Epidermal melanocyte (primary cell): Measurements from ENCODE around the gene FREM1.

Experiments
- DNase-seq: peaks from one replicate; pipeline ENCODE4 v3.0.0; 2011; ENCODE audit warnings: low spot score; ENCODE audit not compliant: insufficient read length

The FREM1 gene

DNA sequence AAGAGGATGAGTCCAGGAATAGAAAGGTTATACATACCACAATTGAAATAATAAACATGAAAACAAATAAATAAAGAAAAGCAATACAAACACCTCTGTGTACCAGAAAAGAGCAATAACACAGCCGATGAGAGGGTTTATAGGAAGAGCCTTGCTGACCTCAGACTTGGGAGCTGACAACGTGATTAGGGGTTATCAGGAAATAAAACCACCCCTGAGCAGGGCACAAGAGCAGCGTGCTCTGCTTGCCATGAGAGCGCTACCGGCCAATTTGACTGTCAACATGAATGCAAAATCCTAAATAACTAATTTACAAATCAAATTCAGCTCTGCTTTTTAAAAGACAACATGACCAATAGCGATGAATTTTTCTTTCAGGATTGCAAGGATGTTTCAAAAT lies 2.6 kb upstream of the FREM1 start:
- DNase-seq: no peak

DNA sequence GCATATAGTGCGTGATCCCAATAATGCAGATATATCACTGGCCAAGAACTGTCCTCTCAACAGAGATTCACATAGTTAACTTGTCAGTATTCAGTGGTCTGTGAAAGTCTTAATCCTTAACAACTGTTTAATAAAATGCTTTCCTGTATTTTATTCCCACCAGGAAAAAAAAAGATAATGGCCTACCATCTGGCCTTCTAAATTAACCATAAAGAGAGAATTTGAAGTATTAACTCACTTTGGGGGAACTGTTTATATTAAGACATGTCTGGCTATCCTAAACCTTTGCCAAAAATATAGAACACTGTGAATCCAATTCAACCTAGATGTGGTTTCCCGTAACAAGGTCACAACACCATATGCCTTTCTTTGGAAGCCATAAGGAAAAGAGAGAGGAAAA lies 818 bp upstream of the FREM1 start:
- no peak for DNase-seq

DNA sequence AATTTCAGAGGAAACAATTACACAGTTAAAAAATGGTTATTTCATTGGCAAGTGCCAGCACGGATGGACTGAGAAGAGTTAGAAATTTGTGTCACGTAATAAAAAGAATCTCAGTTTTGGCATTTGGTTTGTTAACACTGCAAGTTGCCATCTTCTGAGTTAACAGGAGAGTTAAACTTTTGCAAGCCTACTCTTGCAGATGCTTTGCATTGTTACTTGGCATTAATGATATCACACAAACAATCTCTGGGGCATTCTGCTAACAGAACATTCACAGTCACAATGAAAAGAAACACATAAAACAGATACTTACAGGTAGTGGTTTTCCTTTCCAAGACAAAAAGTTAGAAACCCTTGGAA lies 647 bp downstream of the FREM1 start:
- DNase-seq: no peak

DNA sequence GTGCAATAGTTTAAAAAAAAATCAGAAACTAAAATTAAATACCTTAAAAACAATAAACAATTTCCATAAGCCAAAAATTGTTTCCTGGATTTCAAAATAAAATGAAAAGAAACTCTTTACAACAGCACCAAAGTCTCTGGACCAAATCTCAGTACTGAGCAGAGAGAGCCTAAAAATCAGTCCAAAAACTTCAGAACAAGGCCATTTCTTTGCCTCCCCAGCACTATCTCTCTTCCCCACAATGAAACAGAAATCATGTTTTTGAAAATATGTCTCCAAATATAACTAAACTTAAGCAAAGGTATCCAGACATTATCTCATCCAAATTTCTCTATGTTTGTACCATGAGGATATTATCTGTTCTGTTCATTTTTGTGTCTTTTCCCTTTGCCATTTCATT lies 1.0 kb downstream of the FREM1 start:
- DNase-seq: no peak

DNA sequence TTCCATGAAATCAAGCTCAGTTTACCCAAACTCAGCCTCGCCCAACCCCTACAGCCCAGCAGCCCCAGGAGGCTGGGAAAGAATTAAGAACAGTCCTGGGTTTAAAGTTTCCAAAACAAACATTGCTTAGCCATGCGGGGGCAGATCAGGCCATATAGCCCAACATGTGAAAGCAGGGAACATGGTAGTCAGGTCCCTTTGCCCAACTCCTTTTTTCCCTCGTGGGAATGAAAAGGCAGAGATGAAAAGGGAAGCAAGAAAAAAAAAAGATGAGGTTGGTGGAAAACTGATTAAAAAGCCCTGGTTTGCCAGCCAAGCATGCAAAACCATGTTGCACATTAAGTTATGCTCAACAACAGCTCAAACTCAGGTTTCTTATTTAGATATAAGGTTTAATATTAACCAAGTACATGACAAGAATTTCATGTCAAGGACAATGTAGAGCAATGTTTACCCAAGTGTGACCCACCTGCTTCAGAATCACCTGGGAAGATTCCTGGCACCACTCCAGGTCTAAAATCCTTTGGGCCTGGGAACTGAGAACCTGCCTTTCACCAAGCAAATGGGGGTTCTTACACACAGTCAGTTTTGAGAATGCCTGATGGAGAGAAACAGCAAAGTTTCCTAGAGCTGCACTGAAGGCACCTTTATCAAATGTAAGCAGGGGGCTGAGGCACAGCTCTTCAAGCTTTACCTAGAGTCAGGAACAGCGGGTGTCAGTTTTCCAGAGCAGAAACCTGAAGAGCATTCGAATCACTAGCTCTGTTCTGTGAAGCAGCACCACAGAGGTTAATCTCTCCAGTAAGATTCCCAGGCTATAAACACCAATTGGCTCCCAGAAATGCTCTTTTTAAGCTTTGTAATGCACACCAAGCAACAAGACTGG lies 1.7 kb downstream of the FREM1 start:
- DNase-seq: no peak

DNA sequence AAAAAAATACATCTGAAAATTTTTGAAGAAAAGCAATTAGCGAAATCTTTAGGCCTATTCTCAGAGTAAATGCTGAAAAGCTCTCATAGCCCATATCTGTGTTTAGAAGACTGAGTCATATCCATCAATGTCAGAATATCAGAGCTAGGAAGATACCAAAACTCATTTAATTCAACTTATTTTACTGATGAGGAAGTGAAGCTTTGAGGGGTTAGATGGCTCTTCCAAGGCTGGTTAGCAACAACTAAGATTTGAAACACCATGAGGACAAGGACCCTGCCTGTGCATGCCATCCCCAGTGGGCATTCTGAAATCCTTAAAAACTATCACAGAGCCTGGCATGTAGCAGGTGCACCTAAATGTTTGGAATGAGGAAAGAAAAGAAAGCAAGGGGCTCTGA lies 2.5 kb downstream of the FREM1 start:
- no peak for DNase-seq

DNA sequence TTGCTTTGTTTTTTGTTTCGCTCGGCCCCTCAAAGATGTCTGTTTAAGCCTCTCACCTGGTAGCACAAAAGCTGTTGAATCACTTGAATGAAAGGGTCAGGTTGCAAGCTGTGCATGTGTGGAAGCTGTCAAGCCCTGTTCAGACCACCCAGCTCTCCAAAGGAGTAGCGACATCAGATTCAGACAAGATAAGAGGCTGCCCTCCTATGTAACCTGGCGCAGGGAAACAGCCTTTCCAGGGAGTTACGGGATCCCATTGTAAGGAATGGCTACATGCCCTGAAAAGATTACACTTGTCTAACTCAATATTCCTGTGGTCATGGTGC lies 2.9 kb downstream of the FREM1 start:
- no peak for DNase-seq

DNA sequence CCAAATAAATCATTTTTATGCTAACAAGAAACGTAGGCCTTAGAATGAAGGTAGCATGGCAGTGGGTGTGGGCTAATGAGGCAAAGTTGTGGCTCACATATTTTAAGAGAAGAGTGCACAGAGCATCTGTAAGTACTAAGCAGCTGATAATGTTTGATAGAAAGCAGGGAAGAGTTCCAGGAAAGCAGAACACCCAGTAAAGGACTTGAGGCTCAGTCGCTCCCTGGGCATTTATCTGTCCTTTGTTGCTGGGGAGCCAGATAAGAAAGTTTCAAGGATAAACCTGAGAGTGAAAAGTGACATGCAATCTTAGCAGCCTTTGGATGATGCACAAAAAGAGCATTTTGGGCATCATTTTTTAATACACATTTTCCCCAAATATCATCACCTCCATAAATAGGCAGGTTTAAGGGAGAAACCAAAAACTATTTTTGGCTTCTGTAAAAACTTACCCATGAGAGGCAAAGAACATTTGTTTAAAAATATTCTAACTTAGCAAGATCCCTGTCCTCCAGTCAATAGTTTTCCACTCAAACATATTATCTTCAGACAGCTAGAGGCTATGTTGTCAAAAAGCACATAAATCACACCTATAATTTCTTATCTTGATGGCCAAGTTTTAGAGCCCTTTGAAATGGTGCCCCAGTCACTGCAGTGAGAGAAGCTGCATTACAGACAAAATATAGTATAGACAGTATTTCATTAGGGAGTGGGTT lies 3.4 kb downstream of the FREM1 start:
- no peak for DNase-seq

DNA sequence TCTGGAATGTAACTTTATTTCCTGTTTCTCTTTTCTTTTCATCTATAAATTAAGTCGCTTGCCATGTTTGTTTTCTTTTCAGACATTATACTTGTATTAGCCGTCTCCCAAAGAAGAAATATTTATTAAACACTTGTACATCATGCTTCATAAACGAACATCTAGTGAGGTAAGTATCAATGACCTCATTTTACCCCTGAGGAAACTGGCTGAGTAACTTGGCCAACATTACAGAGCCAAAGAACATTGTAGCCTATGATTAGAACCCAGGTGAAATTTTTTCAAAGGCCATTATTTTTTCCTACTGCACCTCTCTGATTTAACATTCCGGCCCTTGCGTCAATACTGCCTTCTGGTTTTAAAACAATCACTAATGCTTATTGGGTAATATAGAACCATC lies 4.2 kb downstream of the FREM1 start:
- no peak for DNase-seq

DNA sequence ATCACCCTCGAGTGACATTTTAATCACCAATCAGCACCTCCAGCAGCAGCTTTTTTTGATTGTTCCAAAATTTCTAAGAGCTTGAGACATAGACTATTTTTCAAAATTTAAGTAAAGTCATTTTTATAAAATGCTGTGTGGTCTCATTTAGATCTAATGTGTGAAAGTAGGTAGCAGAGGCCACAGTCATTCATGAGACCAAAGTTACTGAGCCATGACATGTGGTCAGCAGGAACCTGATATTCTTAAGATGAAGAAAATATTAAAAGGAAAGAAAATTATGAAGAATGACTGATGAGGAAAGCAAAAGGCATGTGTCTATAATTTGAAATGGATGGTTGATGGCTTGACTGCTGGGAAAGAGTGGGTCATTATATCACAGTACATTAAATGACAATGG lies 7.2 kb downstream of the FREM1 start:
- no peak for DNase-seq

DNA sequence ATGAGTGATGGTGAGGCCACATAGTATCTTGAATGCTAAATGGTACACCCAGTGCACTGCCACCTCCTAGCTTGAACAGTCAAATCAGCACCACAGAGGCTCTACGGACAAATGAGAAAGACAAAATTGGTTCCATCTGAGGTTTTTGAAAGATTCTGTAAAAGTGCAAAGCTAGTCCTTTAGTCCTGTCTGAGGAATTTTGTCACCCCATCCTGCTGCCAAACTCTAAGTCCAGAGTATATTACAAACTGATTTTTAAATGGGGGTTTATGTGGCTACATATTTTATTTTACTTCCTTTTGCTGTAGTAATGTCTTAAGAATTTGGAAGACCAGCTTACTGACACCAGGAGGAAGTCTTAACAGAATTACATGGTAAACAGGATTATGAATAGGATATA lies 7.7 kb downstream of the FREM1 start:
- DNase-seq: no peak

DNA sequence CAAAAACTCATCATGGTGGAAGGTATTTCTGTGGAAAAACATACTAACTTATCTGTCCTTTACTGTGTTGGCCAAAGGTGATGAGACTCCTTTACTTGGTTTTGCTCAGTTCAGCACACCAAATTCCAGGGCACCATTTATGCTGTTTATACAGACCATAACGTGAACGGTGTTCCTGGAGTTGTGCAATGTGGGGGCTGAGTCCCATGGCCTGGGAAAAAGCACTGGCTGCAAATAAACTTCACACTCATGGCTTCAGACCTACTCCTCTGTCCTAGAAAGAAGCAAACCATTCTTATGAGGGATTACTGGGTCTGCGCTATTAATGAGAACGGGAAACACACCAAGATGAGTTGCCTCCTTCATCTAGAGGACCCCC lies 10.4 kb downstream of the FREM1 start:
- DNase-seq: no peak

DNA sequence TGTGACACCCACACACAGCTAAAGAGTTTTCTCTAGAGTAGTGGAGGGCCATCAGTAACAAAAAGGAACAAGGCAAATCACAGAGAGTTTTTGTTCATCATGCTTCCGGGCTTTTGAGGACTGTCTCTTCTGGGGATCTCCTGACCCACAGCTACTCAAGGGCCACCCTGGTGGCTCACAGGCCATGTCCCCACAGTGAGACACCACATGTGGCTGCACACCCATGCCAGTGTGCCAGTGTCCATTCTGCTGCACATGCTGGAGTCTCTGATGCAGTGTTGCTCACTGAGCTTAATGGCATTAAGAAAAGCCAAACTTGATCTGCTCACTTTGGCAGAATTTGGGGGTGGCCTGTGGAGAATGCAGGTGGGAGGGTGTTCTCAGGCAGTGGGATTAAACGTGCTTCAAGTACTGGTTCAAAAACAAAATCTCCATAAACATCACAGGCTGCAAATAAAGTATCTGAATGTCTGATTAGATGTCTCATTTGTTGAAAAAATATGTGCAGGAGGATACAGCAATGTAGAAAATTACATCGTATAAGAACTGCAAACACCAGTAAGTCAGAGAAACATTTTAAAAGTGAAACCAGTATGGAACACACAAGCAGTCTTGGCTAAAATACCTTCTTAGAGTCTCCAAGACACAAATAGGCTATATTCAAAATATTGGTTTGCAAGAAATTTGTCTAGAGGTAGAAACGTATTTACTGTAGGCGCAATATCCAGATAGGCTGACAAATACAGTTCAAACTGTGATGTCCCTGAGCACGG lies 11.0 kb downstream of the FREM1 start:
- DNase-seq: no peak

DNA sequence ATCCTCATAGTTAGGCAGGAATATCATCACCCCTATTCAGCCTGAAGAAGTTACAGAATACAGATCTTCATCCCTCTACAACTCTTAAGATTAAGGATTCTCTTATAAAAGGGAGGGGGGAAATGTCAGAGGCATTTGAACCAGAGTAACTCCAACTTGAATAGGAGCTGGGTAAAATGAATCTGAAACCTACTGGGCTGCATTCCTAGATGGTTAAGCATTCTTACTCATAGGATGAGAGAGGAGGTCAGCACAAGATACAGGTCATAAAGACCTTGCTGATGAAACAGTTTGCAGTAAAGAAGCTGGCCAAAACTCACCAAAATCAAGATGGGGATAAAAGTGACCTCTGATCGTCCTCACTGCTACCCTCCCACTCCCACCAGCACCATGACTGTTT lies 14.4 kb downstream of the FREM1 start:
- DNase-seq: no peak

DNA sequence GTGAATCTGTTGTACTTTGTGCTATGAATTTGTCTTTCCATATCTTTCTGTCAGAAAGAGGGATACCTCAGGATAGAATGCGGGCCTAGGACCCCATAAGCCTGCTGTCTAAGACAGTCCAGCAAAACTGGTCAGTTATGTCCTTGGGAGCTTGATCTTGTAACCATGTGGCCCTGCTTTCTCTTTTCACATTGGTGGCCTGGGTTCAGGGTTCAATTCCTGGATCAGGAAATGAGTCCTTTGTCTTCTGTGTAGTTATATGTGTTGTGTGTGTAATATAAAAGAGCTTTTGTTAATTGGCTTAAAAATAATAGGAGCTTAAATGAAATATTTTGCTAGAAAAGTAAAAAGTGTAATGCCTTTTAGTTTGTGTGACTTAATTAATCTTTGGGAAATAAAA lies 16.9 kb downstream of the FREM1 start:
- no peak for DNase-seq

DNA sequence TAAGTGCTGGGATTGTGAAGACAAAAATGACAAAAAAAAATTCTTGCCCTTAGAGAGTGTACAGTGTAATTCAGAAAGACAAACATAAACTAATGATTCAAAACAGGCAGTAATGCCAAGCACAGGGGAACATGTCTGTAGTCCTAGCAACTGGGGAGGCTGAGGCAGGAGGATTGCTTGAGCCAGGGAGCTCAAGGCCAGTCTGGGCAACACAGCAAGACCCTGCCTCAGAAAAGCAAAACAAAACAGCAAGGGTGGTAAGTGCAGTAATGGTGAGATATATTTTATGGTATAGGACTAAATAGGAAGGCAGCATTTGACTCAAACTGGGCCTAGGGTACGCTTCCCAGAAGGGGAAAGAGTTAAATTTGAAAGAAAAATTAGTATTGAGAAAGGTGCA lies 18.9 kb downstream of the FREM1 start:
- no peak for DNase-seq

DNA sequence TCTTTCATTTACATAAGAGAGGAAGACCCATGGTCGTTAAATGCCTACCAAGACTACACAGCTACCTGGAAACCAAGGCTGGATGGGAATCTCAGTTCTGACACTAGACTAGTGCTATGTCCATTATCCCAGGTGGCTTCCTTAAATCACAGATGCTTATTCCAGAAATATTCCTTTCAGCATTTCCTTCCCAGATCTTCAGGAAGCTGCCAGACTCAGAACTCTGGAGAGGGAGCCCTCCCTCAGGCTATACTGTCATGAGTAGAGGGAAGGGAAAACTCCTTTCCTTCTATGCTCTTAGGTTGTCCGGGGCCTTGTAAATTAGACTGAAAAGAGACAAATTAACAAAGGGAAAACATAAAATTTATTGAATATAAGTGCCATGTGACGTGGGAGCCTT lies 20.8 kb downstream of the FREM1 start:
- no peak for DNase-seq

DNA sequence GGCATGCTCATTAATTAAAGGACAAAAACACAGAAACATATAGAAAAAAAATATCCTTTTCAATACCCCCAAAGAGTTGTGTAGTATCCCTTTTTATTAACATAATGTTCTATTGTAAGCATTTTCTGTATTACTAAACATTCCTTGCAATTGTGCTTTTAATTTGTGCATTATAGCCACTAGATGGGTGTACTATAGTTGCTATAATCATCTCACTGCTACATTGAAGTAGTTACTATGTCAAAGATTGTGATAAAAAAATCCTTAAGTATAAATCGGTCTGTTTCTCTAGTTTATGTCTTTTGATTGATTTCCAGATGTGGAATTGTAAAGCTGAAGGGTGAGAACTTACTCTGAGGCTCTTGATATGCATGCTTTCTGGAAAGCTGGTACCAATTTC lies 21.4 kb downstream of the FREM1 start:
- DNase-seq: no peak

DNA sequence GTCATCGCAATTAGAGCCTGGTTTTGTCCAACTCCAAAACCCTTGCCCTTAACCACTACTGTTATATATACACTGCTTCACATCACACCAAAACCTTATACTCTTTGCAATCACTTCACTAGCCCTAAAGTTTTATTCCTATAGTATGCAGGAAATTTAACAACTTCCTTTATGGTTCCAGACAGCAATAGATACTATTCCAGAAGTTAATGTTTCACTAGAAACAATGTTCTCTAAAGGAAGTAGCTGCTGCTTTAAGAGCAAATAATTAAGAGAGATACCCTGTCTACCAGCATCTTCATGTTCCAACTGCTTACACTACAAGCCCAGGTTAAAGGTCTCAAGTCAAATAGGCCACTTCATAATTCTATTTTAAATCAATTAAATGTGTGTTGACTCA lies 22.0 kb downstream of the FREM1 start:
- no peak for DNase-seq

DNA sequence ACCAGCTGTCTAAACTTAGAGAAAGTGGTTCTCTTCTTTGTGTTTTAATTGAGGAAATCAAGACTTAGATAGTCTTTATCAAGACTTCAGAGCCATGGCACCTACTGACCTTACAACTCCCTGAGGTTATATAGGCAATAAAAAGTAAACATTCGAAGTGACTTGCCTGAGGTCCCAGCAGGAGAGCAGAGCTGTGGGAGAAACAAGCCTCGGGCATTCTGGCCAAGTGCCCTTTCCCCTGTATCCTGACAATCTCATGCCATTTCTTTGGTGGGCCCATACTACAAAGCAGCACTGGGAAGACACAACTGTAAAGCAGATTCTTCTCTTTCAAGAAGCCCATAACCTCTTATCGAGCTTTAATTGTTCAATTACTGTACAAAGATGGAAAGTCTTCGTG lies 23.1 kb downstream of the FREM1 start:
- no peak for DNase-seq

DNA sequence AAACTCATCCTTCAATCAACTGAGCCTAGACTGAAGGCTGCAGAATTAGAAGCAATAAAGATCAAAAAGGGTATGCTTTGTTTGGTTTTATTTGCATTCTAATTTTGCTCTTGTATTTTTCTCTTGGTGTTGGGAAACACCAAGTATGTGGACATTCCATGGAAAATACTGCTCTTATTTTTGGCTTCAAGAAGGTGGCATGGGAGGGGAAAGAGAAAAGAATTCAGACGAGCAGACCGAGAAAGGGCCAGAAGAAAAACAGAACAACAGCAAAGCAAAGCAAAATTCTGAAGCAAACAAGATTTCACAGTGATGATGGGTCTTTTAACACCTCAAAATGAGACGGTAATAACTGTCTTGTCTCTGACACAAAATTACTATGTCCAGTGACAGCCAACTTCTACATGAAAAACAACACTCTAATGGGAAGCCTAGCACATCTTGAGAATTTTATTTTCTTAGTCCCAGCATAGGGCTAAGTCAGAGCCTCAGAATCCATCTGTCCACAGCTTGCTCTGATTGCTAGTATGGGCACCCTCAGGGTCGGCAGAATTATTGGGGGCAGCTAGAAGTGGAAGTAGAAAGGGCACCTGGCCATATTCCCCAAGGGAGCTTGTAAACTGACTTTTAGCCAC lies 26.8 kb downstream of the FREM1 start:
- no peak for DNase-seq

DNA sequence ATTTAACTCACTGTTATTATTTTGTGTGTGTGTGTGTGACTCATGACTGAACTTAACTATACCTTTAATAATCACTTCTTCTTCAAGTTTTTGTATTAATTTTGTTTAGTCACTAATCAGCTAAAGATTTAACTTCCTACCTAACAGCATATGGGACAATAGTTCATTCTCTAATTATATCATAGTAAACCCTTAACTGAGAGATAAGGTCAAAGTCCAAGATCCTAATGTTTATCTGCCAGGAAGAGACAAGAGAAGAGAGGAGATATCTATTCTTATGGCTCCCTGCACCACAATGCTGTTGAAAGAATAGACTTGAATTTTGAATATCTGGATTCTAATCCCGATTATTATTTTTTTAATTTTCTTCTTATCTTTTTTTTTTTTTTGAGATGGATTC lies 28.1 kb downstream of the FREM1 start:
- no peak for DNase-seq
